ENCODE data around the gene ADARB1.

DNA sequence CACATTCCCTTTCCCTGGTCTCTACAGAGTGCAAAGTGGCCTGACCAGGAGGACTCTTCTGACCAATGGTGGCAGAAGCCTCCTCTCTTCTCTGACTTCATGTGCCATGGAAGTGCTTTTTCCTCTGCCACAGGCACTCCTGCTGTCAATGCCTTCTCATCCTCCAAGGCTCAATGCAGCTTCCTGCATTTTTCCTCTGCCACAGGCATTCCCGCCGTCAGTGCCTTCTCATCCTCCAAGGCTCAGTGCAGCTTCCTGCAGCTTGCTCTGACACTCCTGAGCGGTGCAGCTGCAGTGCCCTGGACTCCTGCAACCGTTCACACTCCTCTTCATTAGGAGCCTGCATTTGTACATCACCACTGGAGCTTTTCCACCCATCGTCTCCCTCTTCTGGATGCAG is 4.7 kb upstream of the ADARB1 start:
- TF ChIP-seq, protein P1, sequence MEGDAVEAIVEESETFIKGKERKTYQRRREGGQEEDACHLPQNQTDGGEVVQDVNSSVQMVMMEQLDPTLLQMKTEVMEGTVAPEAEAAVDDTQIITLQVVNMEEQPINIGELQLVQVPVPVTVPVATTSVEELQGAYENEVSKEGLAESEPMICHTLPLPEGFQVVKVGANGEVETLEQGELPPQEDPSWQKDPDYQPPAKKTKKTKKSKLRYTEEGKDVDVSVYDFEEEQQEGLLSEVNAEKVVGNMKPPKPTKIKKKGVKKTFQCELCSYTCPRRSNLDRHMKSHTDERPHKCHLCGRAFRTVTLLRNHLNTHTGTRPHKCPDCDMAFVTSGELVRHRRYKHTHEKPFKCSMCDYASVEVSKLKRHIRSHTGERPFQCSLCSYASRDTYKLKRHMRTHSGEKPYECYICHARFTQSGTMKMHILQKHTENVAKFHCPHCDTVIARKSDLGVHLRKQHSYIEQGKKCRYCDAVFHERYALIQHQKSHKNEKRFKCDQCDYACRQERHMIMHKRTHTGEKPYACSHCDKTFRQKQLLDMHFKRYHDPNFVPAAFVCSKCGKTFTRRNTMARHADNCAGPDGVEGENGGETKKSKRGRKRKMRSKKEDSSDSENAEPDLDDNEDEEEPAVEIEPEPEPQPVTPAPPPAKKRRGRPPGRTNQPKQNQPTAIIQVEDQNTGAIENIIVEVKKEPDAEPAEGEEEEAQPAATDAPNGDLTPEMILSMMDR (IDR thresholded peaks at IDR 0.05; ENCODE audit: low read depth, low read length), result no peak
- no peak for TF ChIP-seq POLR2A (IDR thresholded peaks at IDR 0.05; ENCODE audit: extremely low read depth, insufficient read length)

Data from NB4 (cell line).